OCI-M1 (cell line): ENCODE results near the gene NRG3.
"Not testable (repeated sequence)": the region's sequence is repeated elsewhere in the genome, so short reads cannot be mapped to it uniquely, and the experiment has no call there.

Source experiments
- DNase-seq: peaks from one replicate; lab custom pipeline; 2025; lab: John Stamatoyannopoulos, UW

NRG3 gene

GRCh38 chr10:82282782-82283456, 407.9 kb downstream of the NRG3 start:
- DNase-seq = no peak

DNA sequence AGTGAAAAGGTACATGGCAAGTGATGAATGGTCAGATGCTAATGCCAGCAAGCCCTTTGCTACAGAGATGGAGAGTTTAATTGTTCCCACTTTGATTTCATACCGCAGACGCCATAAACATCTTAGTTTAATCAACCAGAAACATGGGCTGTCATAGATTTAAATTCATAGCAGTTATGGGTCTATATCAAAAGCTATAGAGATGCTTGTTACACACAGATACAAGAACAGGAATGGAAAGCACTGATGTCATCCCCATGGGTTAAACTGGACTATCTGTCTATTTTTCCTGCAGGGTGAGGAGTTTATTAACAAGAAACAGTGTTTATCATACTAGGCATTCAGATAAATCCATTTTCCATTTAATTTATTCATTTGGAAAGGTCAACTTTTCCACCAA, 409.2 kb downstream of the NRG3 start:
- DNase-seq = no peak

- DNase-seq = no peak
Measured at GRCh38 chr10:82288461-82288881, 413.5 kb downstream of the NRG3 start.

DNA sequence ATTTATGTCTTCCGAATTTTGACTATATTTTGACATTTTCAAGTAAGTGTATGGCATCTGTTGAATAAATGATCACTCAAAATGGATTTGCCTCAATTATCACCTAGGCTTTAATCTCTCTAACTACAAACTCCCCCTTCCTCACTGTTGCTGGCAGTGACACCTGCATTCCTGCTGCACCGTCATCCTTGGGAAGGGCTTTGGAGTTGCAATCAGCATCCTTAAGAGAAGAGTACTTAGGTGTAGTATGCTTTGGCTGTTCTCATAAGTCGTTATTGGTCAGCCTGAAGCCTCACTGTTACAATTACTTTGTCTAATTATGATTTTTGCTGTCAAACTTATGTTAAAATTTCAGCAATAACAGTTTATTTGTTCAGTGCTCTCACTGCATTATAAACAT, 415.0 kb downstream of the NRG3 start:
- no peak for DNase-seq

DNA sequence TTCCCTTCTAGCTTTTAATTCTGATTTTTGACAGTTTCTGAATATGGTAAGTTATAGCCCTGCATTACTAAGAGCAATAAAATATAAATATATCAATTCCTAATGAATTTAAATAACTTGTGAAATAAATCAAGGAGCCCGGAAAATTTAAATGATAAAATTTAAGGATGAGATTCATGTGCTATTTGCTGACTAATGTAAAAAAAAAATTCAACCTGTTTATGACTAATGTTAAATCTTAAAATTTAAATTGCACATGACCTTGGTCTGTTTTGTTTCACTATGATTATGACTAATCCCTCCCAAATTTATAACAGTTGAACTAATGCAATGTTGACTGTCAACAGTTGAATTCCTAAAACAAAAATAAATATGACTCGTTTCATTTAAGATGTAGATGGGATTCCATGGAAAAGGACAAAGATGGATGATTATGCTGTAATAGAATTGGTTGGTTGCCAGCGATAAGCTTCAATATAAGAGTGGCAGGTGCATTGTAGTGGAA, 419.9 kb downstream of the NRG3 start:
- no peak for DNase-seq

- DNase-seq = no peak
Measured at GRCh38 chr10:82308641-82309040, 433.6 kb downstream of the NRG3 start.

- DNase-seq = peak; percentile 71
Measured at GRCh38 chr10:82310839-82311238, 435.8 kb downstream of the NRG3 start.

DNA sequence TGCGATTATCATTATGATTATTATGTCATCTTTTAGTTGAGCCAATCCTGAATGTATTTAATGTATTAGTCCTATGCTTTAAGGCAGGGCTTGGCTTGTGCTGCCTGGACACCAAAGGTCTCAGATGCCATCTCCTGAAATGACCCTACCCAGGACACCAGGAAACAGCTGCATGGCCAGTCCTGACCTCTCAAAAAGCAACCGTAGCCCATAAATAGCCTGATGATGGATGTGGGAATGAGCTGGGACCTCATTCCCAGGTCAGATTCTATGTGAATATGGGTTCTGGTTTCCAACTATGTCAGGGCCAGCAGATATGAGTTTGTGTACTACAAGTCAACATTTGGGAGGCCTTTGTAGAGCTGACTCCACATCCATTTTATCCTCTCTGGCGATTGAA, 438.4 kb downstream of the NRG3 start:
- DNase-seq = no peak

- DNase-seq = no peak
Measured at GRCh38 chr10:82318534-82318933, 443.5 kb downstream of the NRG3 start.

DNA sequence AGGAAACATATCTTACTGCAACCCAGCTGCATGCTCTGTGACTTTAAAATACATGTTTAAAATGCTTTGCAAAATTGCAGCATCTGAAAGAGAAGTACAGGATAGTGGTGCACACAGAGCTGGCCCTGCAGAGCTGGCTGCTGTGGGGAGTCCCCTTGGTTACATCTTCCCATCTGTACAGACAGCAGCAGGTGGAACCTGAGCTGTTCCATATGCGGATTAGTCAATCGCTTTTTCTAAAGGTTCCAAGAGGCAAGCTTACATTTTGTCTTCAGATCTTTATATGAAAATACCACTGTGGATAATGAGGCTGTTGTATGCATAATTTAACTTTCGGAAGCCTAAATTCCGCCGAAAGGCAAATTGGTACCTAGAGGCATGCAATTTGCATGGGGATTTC, 444.1 kb downstream of the NRG3 start:
- DNase-seq = no peak

DNA sequence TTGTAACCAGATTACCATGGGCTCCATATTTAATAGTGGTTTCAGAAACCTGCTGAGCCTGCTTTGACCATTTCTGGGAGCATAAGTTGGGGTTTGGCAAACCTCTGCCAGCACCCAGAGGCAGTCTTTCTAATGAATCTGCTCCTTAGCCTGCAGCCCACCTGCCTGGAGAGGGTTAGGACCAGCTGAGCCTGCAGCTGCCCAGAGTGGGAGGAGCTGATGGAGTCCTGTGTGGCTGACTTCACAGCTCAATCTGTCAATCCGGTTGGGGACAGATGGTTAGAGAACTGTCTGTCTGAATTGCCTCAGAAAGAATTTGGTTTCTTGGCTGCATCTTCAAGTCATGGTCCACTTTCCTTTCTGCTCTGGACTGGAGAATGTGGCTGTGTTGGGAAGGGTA, 444.6 kb downstream of the NRG3 start:
- no peak for DNase-seq

GRCh38 chr10:82321724-82322123, 446.7 kb downstream of the NRG3 start:
- no peak for DNase-seq

GRCh38 chr10:82331716-82332115, 456.7 kb downstream of the NRG3 start:
- DNase-seq = no peak

- DNase-seq = no peak
Measured at GRCh38 chr10:82335831-82336230, 460.8 kb downstream of the NRG3 start.

DNA sequence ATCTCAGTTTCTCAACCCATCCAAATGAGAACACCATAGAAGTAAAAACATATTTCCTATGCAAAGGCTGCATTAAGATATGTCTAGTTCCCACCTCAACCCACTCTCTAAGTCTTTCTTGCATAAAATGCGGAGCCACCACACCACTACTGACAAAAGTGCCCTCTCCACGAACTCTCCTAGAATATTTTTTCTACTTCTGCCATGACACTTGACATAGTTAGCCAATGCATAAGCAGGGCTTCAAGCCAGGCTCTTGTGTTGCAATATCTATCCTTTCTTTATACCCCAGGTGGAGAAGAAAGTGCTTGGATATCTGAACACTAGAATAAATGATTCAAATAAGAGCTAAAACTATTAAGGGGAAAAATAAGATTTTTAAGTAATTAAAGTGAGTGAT, 465.2 kb downstream of the NRG3 start:
- DNase-seq = no peak

- DNase-seq = not testable (repeated sequence)
Measured at GRCh38 chr10:82349590-82349989, 474.6 kb downstream of the NRG3 start.

- no peak for DNase-seq
Measured at GRCh38 chr10:82353381-82353780, 478.4 kb downstream of the NRG3 start.

DNA sequence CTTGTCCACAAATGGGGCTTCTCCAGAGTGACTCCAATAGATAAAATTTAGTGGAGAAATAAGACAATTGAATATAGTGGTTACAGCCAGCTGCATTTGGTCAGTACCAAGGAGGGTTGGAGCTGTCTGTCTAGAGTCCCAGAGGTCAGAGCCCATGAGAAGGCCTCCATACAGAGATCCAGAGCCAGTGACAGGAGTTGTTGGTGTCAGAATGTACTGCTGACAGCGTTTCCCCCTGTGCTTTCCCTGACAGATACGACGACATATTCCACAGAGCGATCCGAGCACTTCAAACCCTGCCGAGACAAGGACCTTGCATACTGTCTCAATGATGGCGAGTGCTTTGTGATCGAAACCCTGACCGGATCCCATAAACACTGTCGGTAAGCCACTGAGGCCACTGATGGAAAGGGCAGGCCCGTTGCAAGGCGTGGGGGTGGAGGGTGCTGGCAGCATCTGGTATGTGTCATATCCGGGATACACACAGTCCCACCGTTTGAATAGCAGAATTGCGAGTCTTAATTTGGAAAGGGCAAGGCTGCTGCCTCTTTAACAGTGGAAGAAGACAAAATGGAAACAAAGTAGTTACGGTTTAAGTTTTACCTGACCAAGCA, 483.6 kb downstream of the NRG3 start:
- DNase-seq = no peak

DNA sequence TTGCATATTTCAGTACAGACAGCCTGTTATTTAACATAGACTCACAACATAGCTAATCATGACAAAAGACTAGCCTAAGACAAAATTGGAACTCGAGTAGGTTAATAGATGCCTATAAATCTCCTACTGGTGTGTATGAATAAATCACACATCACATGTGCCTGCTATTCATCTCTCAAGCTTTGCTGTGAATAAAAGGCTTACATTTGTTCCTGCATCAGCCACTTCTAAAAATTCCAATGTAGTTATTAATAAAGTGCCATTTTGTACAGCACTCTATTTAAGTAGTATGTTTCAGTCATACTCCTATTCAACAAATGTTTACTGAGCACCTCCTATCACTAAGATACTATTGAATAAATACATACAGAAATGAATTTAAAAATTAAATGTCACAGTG, 486.3 kb downstream of the NRG3 start:
- DNase-seq = no peak

DNA sequence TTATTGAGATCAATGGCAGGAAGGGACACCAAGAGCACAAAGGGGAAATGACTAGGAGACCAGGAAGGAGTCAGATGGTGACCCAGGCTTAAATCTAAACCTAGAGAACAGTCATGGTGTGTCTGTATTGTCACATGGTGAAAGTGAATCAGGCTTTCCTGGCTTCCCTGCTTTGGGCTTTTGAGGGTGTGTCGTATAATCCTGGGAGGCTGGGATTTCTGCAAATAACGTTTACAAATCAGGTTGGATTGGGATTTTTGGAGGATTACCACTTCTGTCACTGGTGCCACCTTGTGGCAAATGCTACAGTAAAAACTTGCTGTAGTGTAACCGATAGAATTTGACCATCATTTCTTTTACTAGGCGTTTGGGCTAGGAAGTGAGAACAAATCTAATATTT, 502.6 kb downstream of the NRG3 start:
- DNase-seq = peak; percentile 16

DNA sequence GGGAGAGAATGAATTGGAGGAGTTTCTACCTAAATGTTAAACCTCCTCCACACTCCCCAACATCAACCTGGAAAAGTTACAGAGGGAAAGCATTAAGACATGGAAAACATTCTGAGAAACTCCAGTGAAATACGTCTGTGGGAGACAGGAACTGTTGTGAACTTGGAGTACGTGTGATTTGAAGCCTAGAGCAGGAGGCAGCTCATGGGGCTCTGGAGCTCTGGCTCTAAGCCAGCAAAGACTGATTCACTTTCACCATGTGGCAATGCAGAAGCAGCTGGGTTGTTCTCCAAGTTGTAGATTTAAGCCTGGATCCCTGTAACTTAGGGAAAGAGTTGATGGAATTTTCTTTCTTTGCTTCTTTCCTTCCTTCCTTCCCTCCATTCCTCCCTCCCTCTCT, 503.2 kb downstream of the NRG3 start:
- DNase-seq = no peak

DNA sequence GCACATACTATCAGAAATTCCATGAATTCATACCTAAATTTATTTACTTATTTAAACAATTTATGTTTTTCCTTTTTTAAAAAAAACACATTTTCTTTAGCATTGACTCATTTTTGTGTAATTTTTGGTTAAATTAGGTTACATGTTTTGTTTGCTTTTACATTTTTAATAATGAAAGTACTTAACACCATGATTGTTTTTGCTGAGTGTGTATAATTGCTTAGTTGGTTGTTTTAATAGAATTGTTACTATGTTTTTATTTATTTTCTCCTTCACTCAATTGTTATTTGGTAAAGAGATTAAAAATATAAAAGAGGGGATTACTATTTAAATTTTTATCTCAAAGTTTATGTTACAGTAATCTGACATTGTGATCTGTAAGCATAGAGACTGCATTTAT, 508.4 kb downstream of the NRG3 start:
- no peak for DNase-seq

DNA sequence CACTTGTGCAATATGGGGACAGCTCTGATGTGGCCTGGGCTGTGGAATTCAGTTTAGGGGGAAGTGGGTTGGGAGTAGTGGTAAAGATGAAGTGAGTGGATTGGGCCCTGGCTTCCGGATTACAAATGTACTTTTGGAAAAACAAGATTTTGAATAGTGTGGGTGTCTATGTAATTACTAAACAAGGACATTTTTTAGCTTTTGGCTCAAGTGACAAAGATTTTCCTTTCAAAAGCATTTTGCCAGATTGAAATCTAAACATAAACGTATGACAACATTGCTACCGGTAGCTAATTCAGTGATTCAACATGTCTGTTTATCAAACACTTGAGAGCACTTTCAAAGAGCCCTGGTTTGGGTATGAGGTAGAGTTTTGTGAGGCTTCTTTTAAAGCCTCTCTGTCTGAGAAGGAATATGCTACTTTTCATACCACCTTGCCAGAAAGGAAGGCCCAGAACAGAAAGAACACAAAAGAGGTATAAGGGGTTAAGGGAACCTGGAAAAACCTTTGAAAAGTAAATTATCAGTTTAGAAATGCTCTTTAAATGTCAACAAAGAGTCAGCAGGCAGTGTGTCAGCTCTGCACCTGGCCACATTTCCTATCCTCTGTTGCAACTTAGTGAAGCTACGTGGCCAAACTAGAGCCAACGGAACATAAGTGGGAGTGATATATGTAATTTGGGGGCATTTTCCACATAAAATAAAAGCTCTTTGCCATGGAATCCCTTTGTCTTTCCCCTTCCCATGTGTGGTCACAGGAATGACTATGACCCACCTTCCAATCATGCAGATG, 516.1 kb downstream of the NRG3 start:
- no peak for DNase-seq
